GM12878 (cell line): ENCODE results near the gene GSPT1. TPM values are rescaled to one million over a fixed set of nuclear protein-coding genes. Genes with fewer than 3 reads are reported as not detected.

Source experiments
- HDGF ChIP-seq: fragments of 450-650 bp; IDR thresholded peaks from 2 replicates; pipeline ENCODE4 v1.6.1; 2016; ENCODE audit warnings: antibody characterized with exemption
- NR2F1 ChIP-seq: fragments of 450-650 bp; conservative IDR thresholded peaks from 2 replicates; pipeline ENCODE4 v1.6.1; 2017; ENCODE audit warnings: mild to moderate bottlenecking
- SP1 ChIP-seq: IDR thresholded peaks from one replicate; pipeline ENCODE4 v1.6.1; 2011; ENCODE audit warnings: low read depth, low read length
- WRNIP1 ChIP-seq: IDR thresholded peaks from 2 replicates; pipeline ENCODE4 v1.6.1; 2011; ENCODE audit warnings: low read depth, low read length, improper control_type of control experiment, borderline replicate concordance
- ZNF274 ChIP-seq: IDR thresholded peaks from one replicate; pipeline ENCODE4 v1.8.0; 2011; ENCODE audit not compliant: insufficient read length, insufficient read depth
- ZNF384 ChIP-seq: IDR thresholded peaks from 2 replicates; pipeline ENCODE4 v1.6.1; 2012; ENCODE audit warnings: low read depth, mild to moderate bottlenecking, low read length, improper control_type of control experiment, borderline replicate concordance
- ZSCAN29 ChIP-seq: fragments of 450-650 bp; IDR thresholded peaks from 2 replicates; pipeline ENCODE4 v1.6.1; 2017; ENCODE audit warnings: mild to moderate bottlenecking, moderate library complexity
- polyA plus RNA-seq, 11 experiments: library from polyadenylated mRNA; depleted of rRNA in 4 of 11; unstranded in 6 of 11; stranded (reverse) in 5 of 11; fragments of >200 nt; fragmentation: Nextera tagmentation in 4 of 11; fragmentation: Illumina TruSeq in 1 of 11; extraction: Ambion mirVana in 4 of 11; extraction: Trizol in 1 of 11; gene quantifications; 1 replicate in 1 of 11; 2 replicates in 10 of 11; pipeline versions ENCODE4 v1.2.1 to v1.2.3, GENCODE V29; 2011 to 2016; ENCODE audit warnings: inconsistent platforms in 2 of 11, missing spikeins in 2 of 11, low read depth in 1 of 11
- total RNA-seq, 4 experiments: library from RNA; depleted of rRNA in 3 of 4; stranded (reverse); fragments of >200 nt in 3 of 4; fragmentation: Illumina TruSeq in 1 of 4; extraction: Trizol in 1 of 4; gene quantifications; 2 replicates each; pipeline versions ENCODE4 v1.2.1 to v1.2.3, GENCODE V29; 2013 to 2021
- TF ChIP-seq, protein P1 (sequence below): fragments of 450-650 bp; IDR thresholded peaks from 2 replicates; pipeline ENCODE4 v1.6.1; 2017; ENCODE audit warnings: mild to moderate bottlenecking, moderate library complexity
- TF ChIP-seq, protein P2 (sequence below): fragments of 450-650 bp; IDR thresholded peaks from 2 replicates; pipeline ENCODE4 v1.6.1; 2018; ENCODE audit warnings: mild to moderate bottlenecking, low read depth, moderate library complexity; ENCODE audit not compliant: partially characterized antibody
- TF ChIP-seq, protein P3 (sequence below): fragments of 450-650 bp; formaldehyde crosslinking; IDR thresholded peaks from 2 replicates; pipeline ENCODE4 v1.4.0; 2022; ENCODE audit warnings: mild to moderate bottlenecking, moderate library complexity

Gene GSPT1
- total and polyA plus RNA-seq, 10 of the 15 experiments (the other 5 are each of a cell fraction or from before 2014, with no cell fraction given): 46.7 to 181 (median 99.6) TPM

DNA sequence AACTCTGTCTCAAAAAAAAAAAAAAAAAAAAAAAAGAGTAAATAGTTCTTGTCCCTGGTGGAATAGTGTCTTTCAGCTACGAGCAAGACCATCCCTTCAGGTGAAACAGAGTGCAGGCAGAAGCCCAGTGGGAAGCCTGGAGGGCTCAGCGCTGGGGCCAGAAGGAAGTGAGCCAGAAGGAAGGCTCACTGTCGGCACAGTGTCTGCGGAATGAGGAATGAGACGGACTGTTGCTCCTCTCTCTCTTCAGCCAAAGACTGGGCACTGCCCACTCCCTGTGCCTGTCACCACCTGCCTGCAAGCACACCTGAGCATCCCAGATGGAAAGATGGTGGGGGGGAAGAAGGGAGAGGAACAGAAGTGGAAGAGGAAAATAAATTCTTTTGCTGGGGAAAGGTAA, 71.9 kb downstream of the GSPT1 start (continued):
- TF ChIP-seq, protein P1, sequence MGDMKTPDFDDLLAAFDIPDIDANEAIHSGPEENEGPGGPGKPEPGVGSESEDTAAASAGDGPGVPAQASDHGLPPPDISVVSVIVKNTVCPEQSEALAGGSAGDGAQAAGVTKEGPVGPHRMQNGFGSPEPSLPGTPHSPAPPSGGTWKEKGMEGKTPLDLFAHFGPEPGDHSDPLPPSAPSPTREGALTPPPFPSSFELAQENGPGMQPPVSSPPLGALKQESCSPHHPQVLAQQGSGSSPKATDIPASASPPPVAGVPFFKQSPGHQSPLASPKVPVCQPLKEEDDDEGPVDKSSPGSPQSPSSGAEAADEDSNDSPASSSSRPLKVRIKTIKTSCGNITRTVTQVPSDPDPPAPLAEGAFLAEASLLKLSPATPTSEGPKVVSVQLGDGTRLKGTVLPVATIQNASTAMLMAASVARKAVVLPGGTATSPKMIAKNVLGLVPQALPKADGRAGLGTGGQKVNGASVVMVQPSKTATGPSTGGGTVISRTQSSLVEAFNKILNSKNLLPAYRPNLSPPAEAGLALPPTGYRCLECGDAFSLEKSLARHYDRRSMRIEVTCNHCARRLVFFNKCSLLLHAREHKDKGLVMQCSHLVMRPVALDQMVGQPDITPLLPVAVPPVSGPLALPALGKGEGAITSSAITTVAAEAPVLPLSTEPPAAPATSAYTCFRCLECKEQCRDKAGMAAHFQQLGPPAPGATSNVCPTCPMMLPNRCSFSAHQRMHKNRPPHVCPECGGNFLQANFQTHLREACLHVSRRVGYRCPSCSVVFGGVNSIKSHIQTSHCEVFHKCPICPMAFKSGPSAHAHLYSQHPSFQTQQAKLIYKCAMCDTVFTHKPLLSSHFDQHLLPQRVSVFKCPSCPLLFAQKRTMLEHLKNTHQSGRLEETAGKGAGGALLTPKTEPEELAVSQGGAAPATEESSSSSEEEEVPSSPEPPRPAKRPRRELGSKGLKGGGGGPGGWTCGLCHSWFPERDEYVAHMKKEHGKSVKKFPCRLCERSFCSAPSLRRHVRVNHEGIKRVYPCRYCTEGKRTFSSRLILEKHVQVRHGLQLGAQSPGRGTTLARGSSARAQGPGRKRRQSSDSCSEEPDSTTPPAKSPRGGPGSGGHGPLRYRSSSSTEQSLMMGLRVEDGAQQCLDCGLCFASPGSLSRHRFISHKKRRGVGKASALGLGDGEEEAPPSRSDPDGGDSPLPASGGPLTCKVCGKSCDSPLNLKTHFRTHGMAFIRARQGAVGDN: no peak
- TF ChIP-seq HDGF (no peak), ZSCAN29 (no peak), NR2F1 (no peak), SP1 (no peak), ZNF384 (no peak), ZNF274 (no peak), WRNIP1 (no peak)
- TF ChIP-seq, protein P2, sequence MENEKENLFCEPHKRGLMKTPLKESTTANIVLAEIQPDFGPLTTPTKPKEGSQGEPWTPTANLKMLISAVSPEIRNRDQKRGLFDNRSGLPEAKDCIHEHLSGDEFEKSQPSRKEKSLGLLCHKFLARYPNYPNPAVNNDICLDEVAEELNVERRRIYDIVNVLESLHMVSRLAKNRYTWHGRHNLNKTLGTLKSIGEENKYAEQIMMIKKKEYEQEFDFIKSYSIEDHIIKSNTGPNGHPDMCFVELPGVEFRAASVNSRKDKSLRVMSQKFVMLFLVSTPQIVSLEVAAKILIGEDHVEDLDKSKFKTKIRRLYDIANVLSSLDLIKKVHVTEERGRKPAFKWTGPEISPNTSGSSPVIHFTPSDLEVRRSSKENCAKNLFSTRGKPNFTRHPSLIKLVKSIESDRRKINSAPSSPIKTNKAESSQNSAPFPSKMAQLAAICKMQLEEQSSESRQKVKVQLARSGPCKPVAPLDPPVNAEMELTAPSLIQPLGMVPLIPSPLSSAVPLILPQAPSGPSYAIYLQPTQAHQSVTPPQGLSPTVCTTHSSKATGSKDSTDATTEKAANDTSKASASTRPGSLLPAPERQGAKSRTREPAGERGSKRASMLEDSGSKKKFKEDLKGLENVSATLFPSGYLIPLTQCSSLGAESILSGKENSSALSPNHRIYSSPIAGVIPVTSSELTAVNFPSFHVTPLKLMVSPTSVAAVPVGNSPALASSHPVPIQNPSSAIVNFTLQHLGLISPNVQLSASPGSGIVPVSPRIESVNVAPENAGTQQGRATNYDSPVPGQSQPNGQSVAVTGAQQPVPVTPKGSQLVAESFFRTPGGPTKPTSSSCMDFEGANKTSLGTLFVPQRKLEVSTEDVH: no peak
- TF ChIP-seq, protein P3, sequence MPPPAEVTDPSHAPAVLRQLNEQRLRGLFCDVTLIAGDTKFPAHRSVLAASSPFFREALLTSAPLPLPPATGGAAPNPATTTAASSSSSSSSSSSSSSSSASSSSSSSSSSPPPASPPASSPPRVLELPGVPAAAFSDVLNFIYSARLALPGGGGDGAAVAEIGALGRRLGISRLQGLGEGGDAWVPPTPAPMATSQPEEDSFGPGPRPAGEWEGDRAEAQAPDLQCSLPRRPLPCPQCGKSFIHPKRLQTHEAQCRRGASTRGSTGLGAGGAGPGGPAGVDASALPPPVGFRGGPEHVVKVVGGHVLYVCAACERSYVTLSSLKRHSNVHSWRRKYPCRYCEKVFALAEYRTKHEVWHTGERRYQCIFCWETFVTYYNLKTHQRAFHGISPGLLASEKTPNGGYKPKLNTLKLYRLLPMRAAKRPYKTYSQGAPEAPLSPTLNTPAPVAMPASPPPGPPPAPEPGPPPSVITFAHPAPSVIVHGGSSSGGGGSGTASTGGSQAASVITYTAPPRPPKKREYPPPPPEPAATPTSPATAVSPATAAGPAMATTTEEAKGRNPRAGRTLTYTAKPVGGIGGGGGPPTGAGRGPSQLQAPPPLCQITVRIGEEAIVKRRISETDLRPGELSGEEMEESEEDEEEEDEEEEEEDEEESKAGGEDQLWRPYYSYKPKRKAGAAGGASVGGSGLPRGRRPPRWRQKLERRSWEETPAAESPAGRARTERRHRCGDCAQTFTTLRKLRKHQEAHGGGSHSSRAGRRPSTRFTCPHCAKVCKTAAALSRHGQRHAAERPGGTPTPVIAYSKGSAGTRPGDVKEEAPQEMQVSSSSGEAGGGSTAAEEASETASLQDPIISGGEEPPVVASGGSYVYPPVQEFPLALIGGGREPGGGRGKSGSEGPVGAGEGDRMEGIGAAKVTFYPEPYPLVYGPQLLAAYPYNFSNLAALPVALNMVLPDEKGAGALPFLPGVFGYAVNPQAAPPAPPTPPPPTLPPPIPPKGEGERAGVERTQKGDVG (CRISPR knock-in tag): no peak
